B cell (primary cell): ENCODE measurements around the gene ZNF438. TPM values are rescaled to one million over a fixed set of nuclear protein-coding genes. Genes with fewer than 3 reads are reported as not detected.

Experiments
- ATAC-seq: fragments of 200-7000 bp; cut with Tn5 transposase; one replicate; pipeline ENCODE4 v1.10.0; 2021; ENCODE audit warnings: low read depth, mild to moderate bottlenecking, moderate number of reproducible peaks, moderate library complexity
- CTCF ChIA-PET: fragments of 350-600 bp; sonication (Branson Sonifier 250); formaldehyde crosslinking; loops from one replicate; lab custom pipeline; 2021; ENCODE audit warnings: antibody characterized with exemption, inconsistent platforms; lab: Charles Lee
- POLR2A ChIA-PET: fragments of 350-600 bp; sonication (Branson Sonifier 250); formaldehyde crosslinking; loops from one replicate; lab custom pipeline; 2021; ENCODE audit warnings: antibody characterized with exemption; lab: Charles Lee
- DNase-seq: peaks from one replicate; pipeline ENCODE4 v3.0.0; 2013
- H2AFZ ChIP-seq: 2 replicates; pipeline ENCODE4 v1.6.1; 2012; ENCODE audit warnings: mild to moderate bottlenecking, low read depth, low read length; ENCODE audit not compliant: insufficient read depth, poor library complexity, severe bottlenecking
- H3K27ac ChIP-seq, 2 donors: 1 replicate in 1 of 2; 2 replicates in 1 of 2; pipeline ENCODE4 v1.5.1; 2012 to 2013; ENCODE audit warnings: low read length in 2 of 2, mild to moderate bottlenecking in 2 of 2, moderate library complexity in 1 of 2
- H3K27me3 ChIP-seq, 4 experiments: fragments of 200-600 bp in 1 of 4; sonication (generic) in 1 of 4; replicated peaks in 1 of 4; 1 replicate in 2 of 4; 2 replicates in 2 of 4; pipeline versions ENCODE4 v1.6.1 to v1.7.0; 2013 to 2016; ENCODE audit warnings: low read length in 3 of 4, mild to moderate bottlenecking in 2 of 4, mixed read lengths in 1 of 4, moderate library complexity in 1 of 4; ENCODE audit not compliant: insufficient read depth in 4 of 4, control insufficient read depth in 3 of 4; ENCODE audit errors: control extremely low read depth in 1 of 4
- H3K36me3 ChIP-seq, 2 experiments: replicated peaks in 1 of 2; 1 replicate in 1 of 2; 2 replicates in 1 of 2; pipeline versions ENCODE4 v1.6.1 to v1.7.1; 2013; ENCODE audit warnings: low read length in 1 of 2; ENCODE audit not compliant: insufficient read depth in 2 of 2, control insufficient read depth in 1 of 2; ENCODE audit errors: control extremely low read depth in 1 of 2, extremely low read depth in 1 of 2
- H3K4me1 ChIP-seq, 2 donors: fragments of 200-600 bp in 1 of 2; sonication (generic) in 1 of 2; 1 replicate in 1 of 2; 2 replicates in 1 of 2; pipeline versions ENCODE4 v1.5.1 to v1.6.1; 2013 to 2017; ENCODE audit warnings: low read length in 2 of 2; ENCODE audit not compliant: control insufficient read depth in 2 of 2, insufficient read depth in 2 of 2
- H3K4me2 ChIP-seq: replicated peaks from 2 replicates; pipeline ENCODE3; 2012; ENCODE audit warnings: mild to moderate bottlenecking, low read depth, low read length; ENCODE audit not compliant: poor library complexity, severe bottlenecking
- H3K4me3 ChIP-seq, 5 experiments: fragments of 200-600 bp in 1 of 5; sonication (generic) in 1 of 5; 1 replicate in 3 of 5; 2 replicates in 2 of 5; pipeline versions ENCODE4 v1.5.1 to v1.7.0; 2011 to 2016; ENCODE audit warnings: low read length in 4 of 5, mild to moderate bottlenecking in 4 of 5, low read depth in 2 of 5, control low read depth in 1 of 5, moderate library complexity in 1 of 5; ENCODE audit not compliant: insufficient read depth in 1 of 5; ENCODE audit errors: control extremely low read depth in 1 of 5, extremely low read depth in 1 of 5
- H3K79me2 ChIP-seq: fragments of 200-600 bp; sonication (generic); one replicate; pipeline ENCODE4 v1.6.0; 2016; ENCODE audit warnings: low read length; ENCODE audit not compliant: control insufficient read depth, insufficient read depth
- H3K9ac ChIP-seq: fragments of 200-600 bp; sonication (generic); 2 replicates; pipeline ENCODE4 v1.6.1; 2017; ENCODE audit warnings: mild to moderate bottlenecking, low read length, moderate library complexity
- H3K9me3 ChIP-seq, 3 donors: one replicate each; pipeline versions ENCODE4 v1.6.1 to v1.7.1; 2013; ENCODE audit warnings: low read length in 2 of 3; ENCODE audit not compliant: control insufficient read depth in 2 of 3, insufficient read depth in 1 of 3; ENCODE audit errors: control extremely low read depth in 1 of 3
- H4K20me1 ChIP-seq: 2 replicates; pipeline ENCODE4 v1.6.0; 2012; ENCODE audit warnings: mild to moderate bottlenecking, low read length; ENCODE audit not compliant: insufficient read depth, control insufficient read depth, poor library complexity, severe bottlenecking
- H3K27ac Mint-ChIP-seq: one replicate; pipeline ENCODE4 v1.8.0; 2021; ENCODE audit warnings: mixed read lengths
- H3K27me3 Mint-ChIP-seq: one replicate; pipeline ENCODE4 v1.8.0; 2021; ENCODE audit warnings: mixed read lengths
- H3K4me1 Mint-ChIP-seq: one replicate; pipeline ENCODE4 v1.8.0; 2021; ENCODE audit warnings: mixed read lengths
- H3K4me3 Mint-ChIP-seq: one replicate; pipeline ENCODE4 v1.8.0; 2021; ENCODE audit warnings: mixed read lengths
- H3K9me3 Mint-ChIP-seq: one replicate; pipeline ENCODE4 v1.8.0; 2022; ENCODE audit warnings: mixed read lengths; ENCODE audit not compliant: insufficient read depth
- CTCF ChIP-seq: fragments of 200-600 bp; IDR thresholded peaks from one replicate; pipeline ENCODE4 v1.8.0; 2022; ENCODE audit warnings: antibody characterized with exemption, mild to moderate bottlenecking
- EZH2 ChIP-seq: IDR thresholded peaks from 2 replicates; pipeline ENCODE4 v1.6.1; 2012; ENCODE audit warnings: borderline replicate concordance, low read depth, mild to moderate bottlenecking, moderate library complexity, low read length; ENCODE audit not compliant: insufficient read depth, poor library complexity, severe bottlenecking
- WGBS: methylation state at CpG from one replicate; pipeline ENCODE4 v1.1.5; 2013; ENCODE audit warnings: missing lambda C conversion rate; ENCODE audit not compliant: insufficient coverage; 5-methylcytosine and 5-hydroxymethylcytosine counted together
- intact Hi-C: fragments of 100-400 bp; cut with micrococcal nuclease; formaldehyde crosslinking; loops from one replicate; pipeline ENCODE4 v1.10.0; 2022
- polyA plus RNA-seq: library from polyadenylated mRNA; depleted of rRNA; stranded (reverse); fragments of >200 nt; gene quantifications from 2 replicates; pipeline ENCODE4 v1.2.3, GENCODE V29; 2012
- total RNA-seq, 2 donors: library from RNA; stranded (reverse); fragments of 120-200 nt in 1 of 2; gene quantifications; 1 replicate in 1 of 2; 2 replicates in 1 of 2; pipeline versions ENCODE4 v1.2.3 to v1.2.4, GENCODE V29; 2013 to 2022

The ZNF438 gene
- total and polyA plus RNA-seq, 2 donors (not counting 1 experiment from before 2014, with no cell fraction given) = 2.0 to 3.7 TPM

- ChIA-PET POLR2A (no interaction called here), CTCF (no interaction called here)
- ATAC-seq = no peak
- Histone ChIP-seq H3K4me2 (no peak overlapping the region), H3K27ac (no peak overlapping the region), H3K27me3 (no peaks in the 10 kb centered on the region), H3K4me3 (no peak overlapping the region), H3K79me2 (no peaks in the 10 kb centered on the region), H3K9me3 (no peaks in the 10 kb centered on the region), H3K36me3 (no peaks in the 10 kb centered on the region), H3K4me1 (peaks cover 0 to 5% of the 10 kb centered on the region in 2 donors), H3K9ac (no peak overlapping the region), H4K20me1 (no peaks in the 10 kb centered on the region), H2AFZ (no peak overlapping the region)
- H3K4me1 Mint-ChIP-seq = no peaks in the 10 kb centered on the region
- TF ChIP-seq EZH2 (no peak), CTCF (no peak)
- no CpG with 5 or more reads among the region's 4 CpGs for WGBS
- DNase-seq = no peak
- intact Hi-C loops = no loop called here
- H3K27ac Mint-ChIP-seq = no peak overlapping the region
- H3K9me3 Mint-ChIP-seq = no peaks in the 10 kb centered on the region
- no peak overlapping the region for H3K4me3 Mint-ChIP-seq
- no peaks in the 10 kb centered on the region for H3K27me3 Mint-ChIP-seq
Measured at GRCh38 chr10:30970760-30971460, 60.8 kb downstream of the ZNF438 start.

DNA sequence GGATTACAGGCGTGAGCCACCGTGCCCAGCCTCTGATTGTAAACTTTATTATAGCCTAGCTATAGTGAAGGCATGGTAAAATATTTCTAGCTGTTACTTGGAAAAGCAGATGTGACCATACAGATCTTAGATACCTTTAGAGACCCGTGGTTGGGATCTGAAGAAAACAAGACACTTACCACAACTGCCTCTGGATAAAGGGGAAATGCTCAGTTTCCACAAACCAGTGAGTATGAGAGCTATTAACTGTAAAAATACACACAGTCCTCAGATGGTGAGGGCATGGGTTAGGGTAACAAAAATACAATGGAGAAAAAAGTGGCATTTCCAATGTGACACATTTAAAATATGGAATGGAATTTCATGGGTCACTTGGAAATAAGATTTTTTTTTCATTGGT, 63.0 kb downstream of the ZNF438 start:
- CTCF ChIA-PET = no interaction called here
- TF ChIP-seq CTCF (no peak), EZH2 (no peak)
- Histone ChIP-seq H2AFZ (no peak overlapping the region), H3K4me1 (peaks cover 0 to 12% of the 10 kb centered on the region in 2 donors), H3K36me3 (no peaks in the 10 kb centered on the region), H4K20me1 (no peaks in the 10 kb centered on the region), H3K27ac (no peak overlapping the region), H3K4me3 (no peak overlapping the region), H3K4me2 (no peak overlapping the region), H3K79me2 (no peaks in the 10 kb centered on the region), H3K27me3 (no peaks in the 10 kb centered on the region), H3K9me3 (peaks cover 0 to 1% (median 0%) of the 10 kb centered on the region in 3 donors), H3K9ac (no peak overlapping the region)
- no peak overlapping the region for H3K27ac Mint-ChIP-seq
- no peak for ATAC-seq
- DNase-seq = no peak
- no peaks in the 10 kb centered on the region for H3K27me3 Mint-ChIP-seq
- POLR2A ChIA-PET = no interaction called here
- H3K4me3 Mint-ChIP-seq = no peak overlapping the region
- 100% methylated on average over 1 of the region's 3 CpGs for WGBS
- H3K9me3 Mint-ChIP-seq = no peaks in the 10 kb centered on the region
- intact Hi-C loops = no loop called here
- peaks cover 5% of the 10 kb centered on the region for H3K4me1 Mint-ChIP-seq
